Breast epithelium (tissue), 3 donors: Measurements from ENCODE around the gene MAGI3.

Experiments used
- CTCF ChIP-seq, 3 donors: fragments of 450-650 bp; IDR thresholded peaks; one replicate each; pipeline ENCODE4 v1.5.1; 2016 to 2017; ENCODE audit warnings: antibody characterized with exemption in 3 of 3, mild to moderate bottlenecking in 3 of 3, moderate library complexity in 3 of 3
- POLR2AphosphoS5 ChIP-seq, 3 donors: sonication (generic); formaldehyde crosslinking; IDR thresholded peaks; one replicate each; pipeline ENCODE4 v1.6.1; 2017; ENCODE audit warnings: antibody characterized with exemption in 3 of 3

DNA sequence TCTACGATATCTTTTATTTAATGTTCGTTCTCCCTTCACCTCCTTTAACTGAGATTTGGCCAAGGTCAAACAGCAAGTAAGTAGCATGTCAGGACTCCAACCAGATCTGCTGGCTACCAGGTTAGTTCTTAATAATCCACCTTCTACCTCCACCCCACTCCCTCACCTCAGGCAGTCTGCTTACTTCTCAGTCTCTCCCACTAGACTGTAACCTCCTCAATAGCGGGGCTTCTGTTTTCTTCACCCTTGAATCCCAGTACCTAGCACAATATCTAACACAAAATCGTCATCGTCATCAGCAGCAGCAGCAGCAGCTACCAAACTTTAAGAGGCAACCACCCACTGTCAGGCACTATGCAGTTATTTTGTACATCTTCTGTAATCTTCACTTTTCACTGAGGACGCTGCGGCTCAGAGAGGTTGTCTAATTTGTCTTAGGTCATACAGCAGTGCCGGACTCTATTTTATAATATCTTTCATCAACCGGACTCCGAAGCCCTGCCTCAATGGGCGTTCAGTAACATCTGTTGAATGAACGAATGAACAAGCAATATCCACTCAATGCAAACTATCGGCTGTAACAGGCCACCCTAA, 859 bp upstream of the MAGI3 start:
- TF ChIP-seq CTCF (IDR thresholded peaks at IDR 0.05) = no peak
- TF ChIP-seq POLR2AphosphoS5 (IDR thresholded peaks at IDR 0.05) = no peak
